ENCODE results near the gene SGIP1. TPM values are rescaled to one million over a fixed set of nuclear protein-coding genes. Genes with fewer than 3 reads are reported as not detected.
A peak's percentile ranks its signal among the peaks of the same experiment; 100 is the strongest.

The SGIP1 gene
- total RNA-seq, 1 donor, result 17.4 TPM

- no peak for DNase-seq (ENCODE audit: insufficient read length, low spot score, missing footprints)
Measured at GRCh38 chr1:66729119-66729518, 195.2 kb downstream of the SGIP1 start.

GRCh38 chr1:66729523-66729922 lies 195.6 kb downstream of the SGIP1 start:
- Histone ChIP-seq H3K4me2 (ENCODE audit: insufficient read depth, low read length) (no peak overlapping the region), H3K79me2 (ENCODE audit: insufficient read depth, low read length) (no peaks in the 10 kb centered on the region), H3K27me3 (ENCODE audit: insufficient read depth, low read length) (no peaks in the 10 kb centered on the region), H2AFZ (ENCODE audit: low read length) (peak overlapping the region; percentile 5), H3K9me3 (ENCODE audit: low read depth, low read length) (no peaks in the 10 kb centered on the region), H3K36me3 (ENCODE audit: insufficient read depth, low read length) (no peaks in the 10 kb centered on the region), H3K4me1 (ENCODE audit: insufficient read depth, low read length) (peaks cover 30% of the 10 kb centered on the region), H4K20me1 (ENCODE audit: insufficient read depth, low read length) (no peaks in the 10 kb centered on the region), H3K4me3 (ENCODE audit: insufficient read depth, low read length) (no peak overlapping the region), H3K27ac (ENCODE audit: low read depth, low read length) (no peak overlapping the region)
- TF ChIP-seq, protein P1, sequence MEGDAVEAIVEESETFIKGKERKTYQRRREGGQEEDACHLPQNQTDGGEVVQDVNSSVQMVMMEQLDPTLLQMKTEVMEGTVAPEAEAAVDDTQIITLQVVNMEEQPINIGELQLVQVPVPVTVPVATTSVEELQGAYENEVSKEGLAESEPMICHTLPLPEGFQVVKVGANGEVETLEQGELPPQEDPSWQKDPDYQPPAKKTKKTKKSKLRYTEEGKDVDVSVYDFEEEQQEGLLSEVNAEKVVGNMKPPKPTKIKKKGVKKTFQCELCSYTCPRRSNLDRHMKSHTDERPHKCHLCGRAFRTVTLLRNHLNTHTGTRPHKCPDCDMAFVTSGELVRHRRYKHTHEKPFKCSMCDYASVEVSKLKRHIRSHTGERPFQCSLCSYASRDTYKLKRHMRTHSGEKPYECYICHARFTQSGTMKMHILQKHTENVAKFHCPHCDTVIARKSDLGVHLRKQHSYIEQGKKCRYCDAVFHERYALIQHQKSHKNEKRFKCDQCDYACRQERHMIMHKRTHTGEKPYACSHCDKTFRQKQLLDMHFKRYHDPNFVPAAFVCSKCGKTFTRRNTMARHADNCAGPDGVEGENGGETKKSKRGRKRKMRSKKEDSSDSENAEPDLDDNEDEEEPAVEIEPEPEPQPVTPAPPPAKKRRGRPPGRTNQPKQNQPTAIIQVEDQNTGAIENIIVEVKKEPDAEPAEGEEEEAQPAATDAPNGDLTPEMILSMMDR (IDR thresholded peaks at IDR 0.05; ENCODE audit: extremely low read depth, low read depth, low read length), result no peak
- no peak for DNase-seq (ENCODE audit: insufficient read length, low spot score, missing footprints)

More at GRCh38 chr1:66729119-66729518, 195.2 kb downstream of the SGIP1 start:
- no peaks in the 10 kb centered on the region for H3K79me2 ChIP-seq (ENCODE audit: insufficient read depth, low read length)
- H3K4me3 ChIP-seq (ENCODE audit: insufficient read depth, low read length), result no peak overlapping the region
- H2AFZ ChIP-seq (ENCODE audit: low read length), result peak overlapping the region; percentile 5
- peaks cover 32% of the 10 kb centered on the region for H3K4me1 ChIP-seq (ENCODE audit: insufficient read depth, low read length)
- H4K20me1 ChIP-seq (ENCODE audit: insufficient read depth, low read length), result no peaks in the 10 kb centered on the region
- no peaks in the 10 kb centered on the region for H3K27me3 ChIP-seq (ENCODE audit: insufficient read depth, low read length)
- no peaks in the 10 kb centered on the region for H3K9me3 ChIP-seq (ENCODE audit: low read depth, low read length)
- no peaks in the 10 kb centered on the region for H3K36me3 ChIP-seq (ENCODE audit: insufficient read depth, low read length)
- no peak overlapping the region for H3K4me2 ChIP-seq (ENCODE audit: insufficient read depth, low read length)
- no peak overlapping the region for H3K27ac ChIP-seq (ENCODE audit: low read depth, low read length)
- TF ChIP-seq, protein P1 (IDR thresholded peaks at IDR 0.05; ENCODE audit: extremely low read depth, low read depth, low read length), result no peak

DNA sequence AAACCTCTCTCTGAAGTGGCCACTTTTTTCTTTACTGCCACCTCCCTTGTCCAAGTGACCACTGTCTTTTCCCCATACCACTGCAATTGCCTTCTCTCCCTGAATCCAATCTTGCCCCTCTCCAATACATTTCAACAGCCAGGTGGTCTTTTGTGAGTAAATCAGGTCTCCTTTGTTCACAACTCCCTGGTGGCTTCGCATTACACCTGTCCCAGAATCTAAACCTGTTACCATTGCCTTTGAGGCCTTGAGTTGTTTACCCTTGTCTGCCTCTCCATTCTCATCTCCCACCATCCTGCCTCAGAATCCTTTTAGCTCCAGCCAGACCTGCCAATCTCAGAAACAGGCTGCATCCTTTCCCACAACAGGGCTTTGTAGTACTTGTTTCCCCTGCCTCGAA lies 196.5 kb downstream of the SGIP1 start:
- DNase-seq (ENCODE audit: insufficient read length, low spot score, missing footprints), result no peak
- Histone ChIP-seq H2AFZ (ENCODE audit: low read length) (no peak overlapping the region), H4K20me1 (ENCODE audit: insufficient read depth, low read length) (no peaks in the 10 kb centered on the region), H3K36me3 (ENCODE audit: insufficient read depth, low read length) (no peaks in the 10 kb centered on the region), H3K79me2 (ENCODE audit: insufficient read depth, low read length) (no peaks in the 10 kb centered on the region), H3K27me3 (ENCODE audit: insufficient read depth, low read length) (no peaks in the 10 kb centered on the region), H3K4me1 (ENCODE audit: insufficient read depth, low read length) (peaks cover 27% of the 10 kb centered on the region), H3K9me3 (ENCODE audit: low read depth, low read length) (no peaks in the 10 kb centered on the region), H3K27ac (ENCODE audit: low read depth, low read length) (no peak overlapping the region), H3K4me3 (ENCODE audit: insufficient read depth, low read length) (no peak overlapping the region), H3K4me2 (ENCODE audit: insufficient read depth, low read length) (no peak overlapping the region)
- TF ChIP-seq, protein P1 (IDR thresholded peaks at IDR 0.05; ENCODE audit: extremely low read depth, low read depth, low read length), result no peak

GRCh38 chr1:66731170-66731865 lies 197.4 kb downstream of the SGIP1 start:
- no peak overlapping the region for H3K4me3 ChIP-seq (ENCODE audit: insufficient read depth, low read length)
- no peak overlapping the region for H3K4me2 ChIP-seq (ENCODE audit: insufficient read depth, low read length)
- H3K9me3 ChIP-seq (ENCODE audit: low read depth, low read length), result no peaks in the 10 kb centered on the region
- H3K4me1 ChIP-seq (ENCODE audit: insufficient read depth, low read length), result peaks cover 23% of the 10 kb centered on the region
- no peaks in the 10 kb centered on the region for H3K36me3 ChIP-seq (ENCODE audit: insufficient read depth, low read length)
- TF ChIP-seq, protein P1 (IDR thresholded peaks at IDR 0.05; ENCODE audit: extremely low read depth, low read depth, low read length), result no peak
- H2AFZ ChIP-seq (ENCODE audit: low read length), result no peak overlapping the region
- no peaks in the 10 kb centered on the region for H4K20me1 ChIP-seq (ENCODE audit: insufficient read depth, low read length)
- no peaks in the 10 kb centered on the region for H3K27me3 ChIP-seq (ENCODE audit: insufficient read depth, low read length)
- DNase-seq (ENCODE audit: insufficient read length, low spot score, missing footprints), result no peak
- H3K79me2 ChIP-seq (ENCODE audit: insufficient read depth, low read length), result no peaks in the 10 kb centered on the region
- no peak overlapping the region for H3K27ac ChIP-seq (ENCODE audit: low read depth, low read length)

Data from osteoblast (primary cell).